Neural progenitor cell (in vitro differentiated cells): ENCODE results near the gene YEATS4. TPM values are rescaled to one million over a fixed set of nuclear protein-coding genes. Genes with fewer than 3 reads are reported as not detected.

ENCODE experiments used
- DNase-seq: peaks from one replicate; pipeline ENCODE4 v3.0.0-alpha.2; 2016; ENCODE audit warnings: low spot score
- H2AFZ ChIP-seq: fragments of 200-600 bp; sonication (generic); replicated peaks from 2 replicates; pipeline ENCODE4 v1.6.1; 2016; ENCODE audit warnings: antibody characterized with exemption
- H3F3A ChIP-seq: fragments of 200-600 bp; sonication (generic); 2 replicates; pipeline ENCODE4 v1.6.1; 2016; ENCODE audit warnings: antibody characterized with exemption, low read depth
- H3K27ac ChIP-seq: fragments of 200-600 bp; sonication (generic); 2 replicates; pipeline ENCODE4 v1.5.1; 2016; ENCODE audit warnings: mild to moderate bottlenecking
- H3K27me3 ChIP-seq: fragments of 200-600 bp; sonication (generic); 2 replicates; pipeline ENCODE4 v1.6.1; 2016; ENCODE audit warnings: mild to moderate bottlenecking, moderate library complexity
- H3K36me3 ChIP-seq: fragments of 200-600 bp; sonication (generic); 2 replicates; pipeline ENCODE4 v1.5.1; 2016
- H3K4me1 ChIP-seq: fragments of 200-600 bp; sonication (generic); 2 replicates; pipeline ENCODE4 v1.6.1; 2016; ENCODE audit warnings: mixed run types
- H3K4me2 ChIP-seq: fragments of 200-600 bp; sonication (generic); 2 replicates; pipeline ENCODE4 v1.6.1; 2016
- H3K4me3 ChIP-seq: fragments of 200-600 bp; sonication (generic); 2 replicates; pipeline ENCODE4 v1.5.1; 2016
- H3K79me2 ChIP-seq: fragments of 200-600 bp; sonication (generic); 2 replicates; pipeline ENCODE4 v1.6.1; 2016; ENCODE audit warnings: low read depth
- H3K9ac ChIP-seq: fragments of 200-600 bp; sonication (generic); 2 replicates; pipeline ENCODE4 v1.6.1; 2016
- H3K9me3 ChIP-seq: fragments of 200-600 bp; sonication (generic); 2 replicates; pipeline ENCODE4 v1.5.1; 2016; ENCODE audit warnings: low read depth
- H4K20me1 ChIP-seq: fragments of 200-600 bp; sonication (generic); 2 replicates; pipeline ENCODE4 v1.6.1; 2016; ENCODE audit warnings: low read depth
- H3K27ac Mint-ChIP-seq: 3 replicates; pipeline ENCODE4 v1.8.0; 2021; ENCODE audit warnings: mixed read lengths
- H3K27me3 Mint-ChIP-seq: 2 replicates; pipeline ENCODE4 v1.8.0; 2022; ENCODE audit warnings: low read depth, mild to moderate bottlenecking, inconsistent platforms, moderate library complexity, mixed read lengths; ENCODE audit not compliant: insufficient read depth
- H3K36me3 Mint-ChIP-seq: 3 replicates; pipeline ENCODE4 v1.8.0; 2021; ENCODE audit warnings: mixed read lengths
- H3K4me1 Mint-ChIP-seq: 3 replicates; pipeline ENCODE4 v1.8.0; 2021; ENCODE audit warnings: mixed read lengths
- H3K4me3 Mint-ChIP-seq: 3 replicates; pipeline ENCODE4 v1.8.0; 2021; ENCODE audit warnings: mild to moderate bottlenecking, moderate library complexity, mixed read lengths
- H3K9me3 Mint-ChIP-seq: 3 replicates; pipeline ENCODE4 v1.8.0; 2020; ENCODE audit warnings: mixed read lengths
- EZH2 ChIP-seq: fragments of 200-600 bp; sonication (generic); IDR thresholded peaks from 2 replicates; pipeline ENCODE4 v1.6.1; 2017; ENCODE audit warnings: antibody characterized with exemption, mild to moderate bottlenecking, moderate library complexity
- EZH2phosphoT487 ChIP-seq: fragments of 200-600 bp; sonication (generic); IDR thresholded peaks from 2 replicates; pipeline ENCODE4 v1.6.1; 2017; ENCODE audit warnings: antibody characterized with exemption
- total RNA-seq: library from RNA; depleted of rRNA; stranded (reverse); fragments of >200 nt; gene quantifications from 2 replicates; pipeline ENCODE4 v1.2.3, GENCODE V29; 2015; ENCODE audit warnings: low replicate concordance
- TF ChIP-seq, protein P1 (sequence below): fragments of 200-600 bp; sonication (generic); IDR thresholded peaks from 2 replicates; pipeline ENCODE4 v1.5.1; 2017; ENCODE audit warnings: antibody characterized with exemption, mild to moderate bottlenecking

Gene YEATS4
- total RNA-seq, 1 donor from 2014 or later = 159 TPM

DNA sequence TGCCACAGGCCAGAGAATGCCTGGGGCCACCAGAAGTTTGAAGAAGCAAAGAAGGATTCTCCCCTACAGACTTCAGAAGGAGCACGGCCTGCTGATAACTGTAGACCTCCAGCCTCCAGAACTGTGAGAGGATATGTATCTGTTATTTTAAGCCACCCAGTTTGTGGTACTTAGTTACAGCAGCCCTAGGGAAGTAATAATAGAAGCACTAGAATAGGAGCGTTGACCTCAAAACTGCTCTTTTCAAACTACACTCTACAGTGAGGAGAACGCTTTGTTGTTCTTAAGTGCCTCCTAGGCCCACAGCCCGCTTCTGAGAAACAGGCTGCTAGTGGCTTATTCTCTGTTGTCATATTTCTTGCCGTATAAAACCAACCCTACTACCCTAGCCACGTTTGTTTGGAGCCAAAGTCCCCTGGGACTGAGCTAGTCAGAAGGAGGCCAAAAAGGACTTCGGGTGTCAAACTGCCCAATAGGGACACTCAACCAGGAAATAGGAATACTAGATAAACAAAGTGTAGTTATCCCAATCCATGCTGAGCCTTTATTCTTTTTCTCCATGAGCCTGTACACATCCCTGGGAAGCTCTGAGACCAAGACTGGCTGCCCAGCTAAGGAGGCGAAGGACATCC, 72.2 kb downstream of the YEATS4 start:
- Histone ChIP-seq H3K9ac (no peak overlapping the region), H3K79me2 (no peaks in the 10 kb centered on the region), H2AFZ (no peak overlapping the region), H3K9me3 (no peaks in the 10 kb centered on the region), H4K20me1 (no peaks in the 10 kb centered on the region), H3K4me2 (no peak overlapping the region), H3K27ac (no peak overlapping the region), H3K4me1 (no peaks in the 10 kb centered on the region), H3K27me3 (no peaks in the 10 kb centered on the region), H3F3A (no peaks in the 10 kb centered on the region), H3K36me3 (no peaks in the 10 kb centered on the region), H3K4me3 (no peak overlapping the region)
- H3K27me3 Mint-ChIP-seq = no peaks in the 10 kb centered on the region
- no peak overlapping the region for H3K4me3 Mint-ChIP-seq
- H3K9me3 Mint-ChIP-seq = no peaks in the 10 kb centered on the region
- no peak for TF ChIP-seq EZH2
- no peak for TF ChIP-seq EZH2phosphoT487
- TF ChIP-seq, protein P1, sequence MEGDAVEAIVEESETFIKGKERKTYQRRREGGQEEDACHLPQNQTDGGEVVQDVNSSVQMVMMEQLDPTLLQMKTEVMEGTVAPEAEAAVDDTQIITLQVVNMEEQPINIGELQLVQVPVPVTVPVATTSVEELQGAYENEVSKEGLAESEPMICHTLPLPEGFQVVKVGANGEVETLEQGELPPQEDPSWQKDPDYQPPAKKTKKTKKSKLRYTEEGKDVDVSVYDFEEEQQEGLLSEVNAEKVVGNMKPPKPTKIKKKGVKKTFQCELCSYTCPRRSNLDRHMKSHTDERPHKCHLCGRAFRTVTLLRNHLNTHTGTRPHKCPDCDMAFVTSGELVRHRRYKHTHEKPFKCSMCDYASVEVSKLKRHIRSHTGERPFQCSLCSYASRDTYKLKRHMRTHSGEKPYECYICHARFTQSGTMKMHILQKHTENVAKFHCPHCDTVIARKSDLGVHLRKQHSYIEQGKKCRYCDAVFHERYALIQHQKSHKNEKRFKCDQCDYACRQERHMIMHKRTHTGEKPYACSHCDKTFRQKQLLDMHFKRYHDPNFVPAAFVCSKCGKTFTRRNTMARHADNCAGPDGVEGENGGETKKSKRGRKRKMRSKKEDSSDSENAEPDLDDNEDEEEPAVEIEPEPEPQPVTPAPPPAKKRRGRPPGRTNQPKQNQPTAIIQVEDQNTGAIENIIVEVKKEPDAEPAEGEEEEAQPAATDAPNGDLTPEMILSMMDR = no peak
- no peaks in the 10 kb centered on the region for H3K36me3 Mint-ChIP-seq
- DNase-seq = no peak
- H3K27ac Mint-ChIP-seq = no peak overlapping the region
- no peaks in the 10 kb centered on the region for H3K4me1 Mint-ChIP-seq

DNA sequence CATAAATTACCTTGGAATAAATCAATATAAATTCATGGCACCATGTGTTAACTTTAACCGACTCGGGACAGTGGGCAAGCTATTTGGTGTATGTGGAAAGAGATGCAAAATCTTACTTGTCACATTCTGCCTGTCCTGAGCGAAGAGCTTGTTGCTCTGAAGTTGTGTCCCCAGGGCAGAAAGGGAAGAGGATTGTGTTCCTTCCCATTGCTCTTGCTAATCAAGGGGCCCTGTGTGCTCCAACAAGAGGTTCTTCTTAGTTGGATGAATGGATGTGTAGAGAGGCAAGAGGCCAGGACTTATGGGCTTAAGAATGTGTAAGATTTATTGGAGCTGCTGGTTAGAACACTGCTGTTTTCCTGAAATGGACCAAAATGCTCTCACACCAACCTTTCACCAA, 74.1 kb downstream of the YEATS4 start:
- Histone ChIP-seq H3K9me3 (no peaks in the 10 kb centered on the region), H3K79me2 (no peaks in the 10 kb centered on the region), H2AFZ (no peak overlapping the region), H3K9ac (no peak overlapping the region), H3K36me3 (no peaks in the 10 kb centered on the region), H4K20me1 (no peaks in the 10 kb centered on the region), H3K4me2 (no peak overlapping the region), H3K4me1 (no peaks in the 10 kb centered on the region), H3K4me3 (no peak overlapping the region), H3F3A (no peaks in the 10 kb centered on the region), H3K27me3 (no peaks in the 10 kb centered on the region), H3K27ac (no peak overlapping the region)
- Mint-ChIP-seq H3K36me3 (no peaks in the 10 kb centered on the region), H3K27ac (no peak overlapping the region), H3K27me3 (no peaks in the 10 kb centered on the region), H3K4me1 (no peaks in the 10 kb centered on the region), H3K4me3 (no peak overlapping the region), H3K9me3 (no peaks in the 10 kb centered on the region)
- DNase-seq = no peak
- TF ChIP-seq, protein P1 = no peak
- TF ChIP-seq EZH2phosphoT487 (no peak), EZH2 (no peak)

DNA sequence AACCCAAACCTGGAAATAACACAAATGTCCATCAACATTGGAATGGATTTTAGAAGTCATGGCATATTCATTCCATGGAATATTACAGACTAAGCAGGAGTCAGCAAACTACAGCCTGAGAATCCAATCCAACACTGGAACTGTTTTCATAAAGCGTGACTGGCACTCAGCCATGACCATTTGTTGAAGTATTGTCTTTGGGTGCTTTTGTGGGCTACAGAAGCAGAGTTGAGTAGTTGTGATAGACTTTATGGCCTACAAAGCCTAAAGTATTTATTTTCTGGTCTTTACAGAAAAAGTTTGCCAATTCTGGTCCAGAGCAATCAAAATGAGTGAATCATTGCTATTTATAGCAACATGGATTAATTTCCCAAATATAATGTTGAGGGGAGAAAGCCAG, 76.1 kb downstream of the YEATS4 start:
- no peak for DNase-seq
- Histone ChIP-seq H3K4me3 (no peak overlapping the region), H3K4me1 (no peaks in the 10 kb centered on the region), H3K9me3 (no peaks in the 10 kb centered on the region), H4K20me1 (no peaks in the 10 kb centered on the region), H3F3A (no peaks in the 10 kb centered on the region), H3K27me3 (no peaks in the 10 kb centered on the region), H2AFZ (no peak overlapping the region), H3K36me3 (no peaks in the 10 kb centered on the region), H3K79me2 (no peaks in the 10 kb centered on the region), H3K27ac (no peak overlapping the region), H3K9ac (no peak overlapping the region), H3K4me2 (no peak overlapping the region)
- Mint-ChIP-seq H3K36me3 (no peaks in the 10 kb centered on the region), H3K27ac (no peak overlapping the region), H3K4me3 (no peak overlapping the region), H3K27me3 (peaks cover 2% of the 10 kb centered on the region), H3K4me1 (no peaks in the 10 kb centered on the region), H3K9me3 (no peaks in the 10 kb centered on the region)
- no peak for TF ChIP-seq EZH2phosphoT487

DNA sequence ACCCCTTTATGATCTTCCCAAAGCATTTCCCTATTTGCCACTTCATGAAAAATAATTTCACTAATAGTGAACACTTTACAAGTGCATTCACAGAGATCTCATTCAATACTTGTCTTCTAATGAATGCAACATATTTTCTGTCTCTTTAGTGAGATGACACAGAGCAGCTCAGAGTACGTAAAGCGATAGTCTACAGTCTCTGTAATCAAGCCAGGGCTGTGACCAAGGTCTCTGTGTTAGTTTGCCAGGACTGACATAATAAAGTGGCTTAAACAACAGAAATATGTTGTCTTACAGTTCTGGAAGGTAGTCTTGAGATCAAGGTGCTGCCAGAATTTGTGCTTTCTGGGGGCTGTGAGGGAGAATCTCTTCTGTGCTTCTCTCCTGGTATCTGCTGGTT, 77.5 kb downstream of the YEATS4 start:
- Histone ChIP-seq H3K4me1 (no peaks in the 10 kb centered on the region), H3K27me3 (no peaks in the 10 kb centered on the region), H3K4me2 (no peak overlapping the region), H3F3A (no peaks in the 10 kb centered on the region), H3K4me3 (no peak overlapping the region), H3K79me2 (no peaks in the 10 kb centered on the region), H4K20me1 (no peaks in the 10 kb centered on the region), H2AFZ (peak overlapping the region; percentile 45), H3K36me3 (no peaks in the 10 kb centered on the region), H3K9me3 (no peaks in the 10 kb centered on the region), H3K27ac (no peak overlapping the region), H3K9ac (no peak overlapping the region)
- H3K4me3 Mint-ChIP-seq = no peak overlapping the region
- TF ChIP-seq EZH2 (no peak), EZH2phosphoT487 (no peak)
- TF ChIP-seq, protein P1 = no peak
- H3K9me3 Mint-ChIP-seq = no peaks in the 10 kb centered on the region
- no peaks in the 10 kb centered on the region for H3K4me1 Mint-ChIP-seq
- H3K27me3 Mint-ChIP-seq = peaks cover 2% of the 10 kb centered on the region
- no peak overlapping the region for H3K27ac Mint-ChIP-seq
- no peak for DNase-seq
- no peaks in the 10 kb centered on the region for H3K36me3 Mint-ChIP-seq
